Umbilical cord (tissue), 2 donors: ENCODE results near the gene HRK. TPM values are rescaled to one million over a fixed set of nuclear protein-coding genes. Genes with fewer than 3 reads are reported as not detected.

ENCODE experiments used
- DNase-seq: peaks from one replicate; pipeline ENCODE4 v3.0.0-alpha.2; 2015; ENCODE audit warnings: low spot score
- total RNA-seq: library from RNA; depleted of rRNA; stranded (reverse); fragments of >200 nt; gene quantifications from one replicate; pipeline ENCODE4 v1.2.3, GENCODE V29; 2014; ENCODE audit warnings: low replicate concordance; ENCODE audit not compliant: insufficient read depth

The HRK gene
- total RNA-seq, 1 donor from 2014 or later = 0.96 TPM

DNA sequence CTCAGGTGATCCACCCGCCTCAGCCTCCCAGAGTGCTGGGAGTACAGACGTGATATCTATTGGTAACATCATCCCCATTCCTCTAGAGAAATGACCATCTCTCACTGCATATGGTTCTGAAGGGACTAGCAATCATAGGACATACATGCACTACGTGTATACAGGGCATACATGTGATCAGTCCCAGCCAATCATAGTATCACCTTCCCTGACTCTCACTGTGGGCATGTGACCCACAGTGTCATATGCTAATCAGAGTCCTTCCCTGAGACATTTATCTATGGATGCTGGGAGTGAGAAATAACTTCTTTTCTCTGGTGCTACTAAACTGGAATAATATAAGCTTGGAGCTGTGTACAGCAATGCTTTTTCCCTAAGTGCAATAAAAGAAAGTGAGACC lies 17.4 kb upstream of the HRK start:
- no peak for DNase-seq

DNA sequence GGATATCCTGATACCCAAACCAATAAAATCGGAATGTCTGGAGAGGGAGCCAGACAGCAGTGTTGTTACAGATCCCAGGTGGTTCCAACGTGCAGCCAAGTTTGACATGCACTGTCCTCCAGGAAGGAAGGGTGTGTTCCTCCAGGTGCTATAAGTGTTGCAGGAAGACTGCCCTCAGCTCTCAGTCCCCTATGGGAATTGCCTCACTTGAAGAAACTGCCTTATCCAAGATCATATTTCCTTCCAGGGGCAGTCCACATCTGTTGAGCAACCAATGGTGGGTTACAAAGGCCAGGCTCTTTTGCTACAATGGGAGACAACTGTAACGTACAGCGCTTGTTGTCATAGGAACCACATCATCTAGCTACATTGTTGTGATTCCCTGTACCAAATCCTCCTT lies 16.2 kb upstream of the HRK start:
- no peak for DNase-seq

DNA sequence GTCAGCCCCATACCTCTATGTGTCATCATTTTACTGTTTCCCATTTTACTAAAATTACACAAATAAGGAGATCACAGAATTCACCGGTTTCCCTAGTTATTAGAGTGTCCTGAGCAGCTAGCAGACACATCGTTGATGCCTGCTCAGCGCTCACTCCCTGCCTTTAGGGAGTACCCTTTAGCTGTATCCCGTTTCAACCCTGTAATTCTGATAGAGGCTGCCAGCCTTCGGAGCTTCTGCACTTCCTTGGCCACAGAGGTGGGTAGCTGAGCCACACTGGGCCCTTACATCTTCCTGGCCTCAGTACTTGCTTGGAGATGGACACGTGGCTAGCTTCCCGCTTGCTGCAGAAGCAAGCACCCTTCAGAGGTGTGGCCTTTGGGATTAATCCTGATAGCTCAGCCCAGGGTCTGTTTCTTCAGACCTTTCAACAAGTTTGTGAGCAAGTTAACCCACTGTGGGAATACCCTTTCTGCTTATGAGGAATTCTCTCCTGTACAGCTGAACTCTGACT lies 15.2 kb upstream of the HRK start:
- no peak for DNase-seq

- DNase-seq = no peak
These were observed 13.7 kb upstream of the HRK start for GRCh38 chr12:116894913-116895312.

GRCh38 chr12:116892349-116893140 lies 11.3 kb upstream of the HRK start:
- DNase-seq = no peak

DNA sequence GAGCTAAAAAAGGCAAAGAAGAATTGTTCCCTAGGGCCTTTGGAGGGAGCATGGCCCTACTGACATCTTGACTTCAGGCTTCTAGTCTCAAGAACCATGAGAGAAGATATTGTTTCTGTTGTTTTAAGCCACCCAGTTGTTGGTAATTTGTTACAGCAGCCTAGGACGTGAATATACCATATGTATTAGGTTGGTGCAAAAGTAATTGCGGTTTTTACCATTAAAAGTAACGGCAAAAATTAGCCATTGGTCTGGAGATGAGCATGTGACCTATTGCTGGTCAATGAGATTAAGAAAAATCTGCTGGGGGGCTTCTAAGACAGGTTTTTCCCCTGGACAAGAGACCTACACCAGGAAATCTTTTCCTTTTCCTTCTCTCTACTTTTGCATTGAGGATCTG lies 9.8 kb upstream of the HRK start:
- DNase-seq = no peak

DNA sequence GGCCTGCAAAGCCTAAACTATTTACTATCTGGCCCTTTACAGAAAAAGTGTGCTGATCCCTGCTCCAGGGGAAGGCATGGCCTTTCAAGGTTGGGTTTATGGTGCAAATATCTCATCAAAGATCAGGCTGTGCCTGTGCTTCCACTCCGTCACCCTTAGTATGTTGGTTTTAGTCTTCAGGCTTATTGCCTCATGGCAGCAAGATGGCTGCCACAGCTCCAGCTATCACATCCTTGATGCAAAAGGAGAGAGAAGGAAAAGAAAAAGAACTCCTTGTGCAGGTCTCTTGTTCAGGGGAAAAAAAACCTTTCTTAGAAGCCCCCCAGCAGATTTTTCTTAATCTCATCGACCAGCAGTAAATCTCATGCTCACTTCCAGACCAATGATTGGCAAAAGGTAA lies 9.1 kb upstream of the HRK start:
- no peak for DNase-seq

DNA sequence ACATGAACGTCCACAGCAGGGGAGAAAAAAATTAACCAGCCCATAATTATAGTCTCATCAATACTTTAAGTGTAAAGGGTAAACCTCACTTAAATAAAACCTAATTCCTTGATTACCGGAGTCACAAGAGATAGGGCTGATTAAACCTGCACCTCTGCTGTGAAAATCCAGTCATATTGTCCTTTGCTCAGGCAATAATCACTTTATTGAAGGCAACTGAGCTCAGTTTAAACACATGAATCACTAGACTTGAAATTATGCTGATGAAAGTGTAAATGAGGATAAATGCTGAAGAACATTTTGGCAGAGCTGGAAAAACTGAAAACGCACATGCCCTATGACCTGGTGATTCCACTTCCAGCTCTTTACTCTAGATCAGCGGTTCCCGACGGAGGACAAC lies 6.7 kb upstream of the HRK start:
- no peak for DNase-seq

DNA sequence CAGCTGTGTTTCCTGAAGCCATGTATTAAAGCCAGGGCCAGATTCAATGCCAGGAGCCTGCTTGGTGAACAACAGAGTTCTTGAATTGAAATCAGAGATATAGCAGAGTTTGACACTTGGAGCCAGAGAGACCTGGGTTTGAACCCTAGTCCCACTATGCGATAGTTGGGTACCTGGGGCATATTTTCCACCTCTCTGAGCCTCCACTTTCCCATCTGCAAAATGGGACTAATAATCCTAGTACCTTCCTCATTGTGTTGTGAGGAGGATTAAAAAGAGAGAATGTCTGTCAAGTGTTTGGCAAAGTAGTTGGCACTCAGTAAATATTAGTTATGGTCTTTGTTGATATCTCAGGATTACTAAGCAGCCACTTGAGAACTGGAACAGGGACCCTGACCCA lies 6.0 kb upstream of the HRK start:
- no peak for DNase-seq

DNA sequence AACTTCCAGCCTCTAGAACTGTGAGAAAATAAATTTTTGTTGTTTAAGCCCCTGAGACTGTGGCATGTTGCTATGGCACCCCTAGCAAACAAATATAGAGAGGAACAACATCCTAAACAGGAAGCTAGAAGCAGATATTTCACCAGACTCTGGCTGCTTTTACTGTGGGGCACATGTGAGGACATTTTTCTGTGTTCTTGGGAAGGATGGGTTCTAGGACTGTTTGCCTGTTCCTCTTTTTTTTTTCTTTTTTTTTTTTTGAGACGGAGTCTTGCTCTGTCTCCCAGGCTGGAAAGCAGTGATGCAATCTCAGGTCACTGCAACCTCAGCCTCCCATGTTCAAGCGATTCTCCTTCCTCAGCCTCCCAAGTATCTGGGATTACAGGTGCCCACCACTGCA lies 4.2 kb upstream of the HRK start:
- DNase-seq = no peak

DNA sequence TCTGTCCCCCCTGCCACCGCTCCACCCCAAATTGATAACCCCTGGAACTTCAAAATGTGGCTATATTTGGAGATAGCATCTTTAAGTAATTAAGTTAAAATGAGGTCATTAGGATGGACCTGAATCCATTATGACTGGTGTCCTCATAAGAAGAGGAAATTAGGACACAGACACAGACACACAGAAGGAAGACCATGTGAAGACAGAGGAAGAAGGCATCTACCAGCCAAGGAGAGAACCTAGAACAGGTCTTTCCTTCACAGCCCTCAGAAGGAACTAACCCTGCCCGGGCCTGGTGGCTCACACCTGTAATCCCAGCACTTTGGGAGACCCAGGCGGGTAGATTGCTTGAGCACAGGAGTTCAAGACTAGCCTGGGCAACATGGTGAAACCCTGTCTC lies 3.6 kb upstream of the HRK start:
- no peak for DNase-seq

GRCh38 chr12:116882742-116883141 lies 1.5 kb upstream of the HRK start:
- DNase-seq = no peak

DNA sequence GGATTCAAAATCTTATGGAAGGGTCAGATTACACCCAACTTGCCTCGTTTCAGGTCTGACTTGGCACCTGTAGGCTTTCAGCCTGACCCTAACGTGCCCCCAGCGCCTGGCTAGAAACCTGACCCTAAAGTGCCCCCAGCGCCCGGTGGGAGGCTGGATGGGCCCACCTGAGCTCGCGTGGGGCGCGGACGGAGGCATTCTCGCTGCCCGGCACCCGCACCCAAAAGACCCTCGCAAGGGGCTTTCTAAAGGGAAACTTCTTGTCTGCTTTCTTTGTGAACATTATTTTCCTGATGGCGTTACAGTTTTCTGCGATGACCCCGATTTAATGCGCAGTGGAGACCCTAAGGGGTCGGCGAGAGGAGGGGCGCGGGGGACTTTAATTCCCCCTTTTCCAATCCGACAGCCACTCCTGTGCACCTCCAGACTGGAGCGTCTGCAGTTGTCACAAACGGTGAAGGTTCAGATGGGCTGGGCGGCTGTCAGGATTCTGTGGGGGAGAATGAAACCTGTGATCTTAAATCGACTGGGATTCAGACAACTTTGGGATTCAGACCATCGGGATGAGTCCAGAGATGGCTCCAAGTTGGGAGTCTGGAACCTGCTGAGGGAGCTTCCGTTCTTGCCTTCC lies 751 bp upstream of the HRK start:
- no peak for DNase-seq

- no peak for DNase-seq
These were observed 370 bp downstream of the HRK start for GRCh38 chr12:116880817-116881324.

- no peak for DNase-seq
These were observed 926 bp downstream of the HRK start for GRCh38 chr12:116880213-116880816.

DNA sequence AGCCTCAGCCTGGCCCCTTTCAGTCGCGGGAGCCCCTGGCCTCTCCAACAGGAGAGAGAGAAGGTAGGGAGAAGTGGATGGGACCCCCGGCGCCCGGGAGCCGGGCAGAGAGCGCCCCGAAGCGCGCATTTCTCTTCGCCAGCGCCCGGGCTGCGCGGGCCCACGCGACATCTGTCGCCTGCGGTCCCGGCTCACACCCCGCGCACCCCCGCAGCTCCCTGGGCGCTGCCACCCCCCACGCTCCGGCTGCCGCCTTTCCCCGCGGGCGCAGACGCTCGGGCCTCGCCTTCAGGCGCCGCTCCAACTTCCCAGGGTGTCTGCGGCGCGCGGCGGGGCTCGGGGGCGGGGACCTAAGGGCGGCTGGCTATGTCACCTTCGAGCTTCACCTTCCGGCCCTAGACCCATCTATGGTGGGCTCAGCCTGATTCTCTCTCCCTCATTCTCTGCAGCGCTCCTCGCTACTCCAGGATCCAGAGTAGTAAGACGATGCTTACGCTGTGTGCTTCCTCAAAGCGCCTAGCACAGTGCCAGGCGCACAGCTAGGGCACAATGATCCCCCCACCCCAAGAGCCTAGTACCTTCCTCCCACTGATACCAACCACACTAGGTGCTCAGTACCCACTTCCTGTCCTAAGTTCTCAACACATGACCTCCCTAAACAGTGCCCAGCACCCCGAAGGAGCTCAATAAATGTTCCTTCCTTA lies 1.6 kb downstream of the HRK start:
- DNase-seq = no peak

GRCh38 chr12:116878567-116879508 lies 2.4 kb downstream of the HRK start:
- DNase-seq = no peak

DNA sequence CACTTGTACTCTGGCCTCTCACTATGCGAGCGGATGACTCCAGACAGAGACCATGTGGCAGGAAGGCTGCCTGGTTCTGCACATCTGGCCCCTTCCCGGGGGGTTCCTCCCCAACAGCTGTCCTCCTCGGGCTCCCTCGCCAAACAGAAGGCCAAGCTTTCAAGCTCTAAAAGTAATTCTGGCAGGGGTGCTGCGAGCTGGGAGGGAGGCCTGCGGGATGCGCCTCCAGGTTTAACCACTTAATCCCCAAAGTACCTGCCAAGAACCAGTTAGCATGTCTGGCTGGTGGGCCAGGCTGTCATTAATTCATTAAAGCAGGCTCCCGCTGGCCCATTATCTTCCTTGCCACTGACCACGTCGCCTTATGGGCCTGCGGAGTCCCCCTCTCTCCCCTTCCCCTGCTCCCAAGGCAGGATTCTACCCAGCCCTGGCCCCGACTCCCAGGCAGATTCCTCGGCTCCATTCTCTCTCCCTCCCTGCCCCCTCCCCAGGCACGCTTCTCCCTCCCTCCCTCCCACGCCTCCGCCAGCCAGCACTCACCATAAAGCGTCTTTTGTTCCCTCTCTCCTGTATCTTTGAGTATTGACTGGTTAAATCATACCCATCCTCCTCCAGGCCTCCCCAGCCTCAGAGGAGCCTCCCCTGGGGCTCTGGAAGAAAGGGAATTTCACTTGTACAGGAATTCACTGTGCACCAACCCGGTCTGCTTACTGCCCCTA lies 4.9 kb downstream of the HRK start:
- no peak for DNase-seq

GRCh38 chr12:116874324-116874995 lies 6.8 kb downstream of the HRK start:
- no peak for DNase-seq

GRCh38 chr12:116870306-116870705 lies 10.9 kb downstream of the HRK start:
- DNase-seq = no peak
